H1 (cell line): ENCODE results near the gene SPATS2. TPM values are rescaled to one million over a fixed set of nuclear protein-coding genes. Genes with fewer than 3 reads are reported as not detected.

Experiments used
- EP300 ChIP-seq, 2 experiments: IDR thresholded peaks; 1 replicate in 1 of 2; 2 replicates in 1 of 2; pipeline ENCODE4 v1.6.1; 2011 to 2012; ENCODE audit warnings: low read depth in 2 of 2, low read length in 2 of 2, mild to moderate bottlenecking in 2 of 2, borderline replicate concordance in 1 of 2, inconsistent platforms in 1 of 2, moderate library complexity in 1 of 2
- SIN3A ChIP-seq, 2 experiments: IDR thresholded peaks in 1 of 2; conservative IDR thresholded peaks in 1 of 2; 2 replicates each; pipeline ENCODE4 v1.6.1; 2011 to 2012; ENCODE audit warnings: low read length in 2 of 2, improper control_type of control experiment in 1 of 2, low read depth in 1 of 2, mild to moderate bottlenecking in 1 of 2
- polyA plus RNA-seq, 7 experiments: library from polyadenylated mRNA; depleted of rRNA in 3 of 7; stranded (reverse) in 5 of 7; unstranded in 2 of 7; fragments of >200 nt in 5 of 7; fragments of 200-250 nt in 2 of 7; gene quantifications; 1 replicate in 5 of 7; 2 replicates in 1 of 7; 4 replicates in 1 of 7; pipeline versions ENCODE4 v1.2.1 to v1.2.3, GENCODE V29; 2011 to 2013; ENCODE audit warnings: missing spikeins in 2 of 7, mixed read lengths in 2 of 7
- total RNA-seq: library from RNA; stranded (reverse); fragmentation: NEBNext Ultra II Directional; extraction: Animal tissue kit (Norgen Biotek cat#: 25700); gene quantifications from 2 replicates; pipeline ENCODE4 v1.2.1, GENCODE V29; 2021
- TF ChIP-seq, protein P1 (sequence below), 3 experiments: IDR thresholded peaks; 1 replicate in 2 of 3; 2 replicates in 1 of 3; pipeline versions ENCODE4 v1.5.1 to v1.6.1; 2011; ENCODE audit warnings: low read length in 3 of 3, mild to moderate bottlenecking in 3 of 3, inconsistent platforms in 2 of 3, low read depth in 1 of 3, moderate library complexity in 1 of 3; ENCODE audit not compliant: insufficient read depth in 1 of 3; ENCODE audit errors: control extremely low read depth in 1 of 3
- TF ChIP-seq, protein P2 (sequence below): IDR thresholded peaks from 2 replicates; pipeline ENCODE4 v1.6.1; 2012; ENCODE audit warnings: inconsistent platforms

Gene SPATS2
- total and polyA plus RNA-seq, 2 of the 8 experiments (the other 6 are each of a cell fraction or from before 2014, with no cell fraction given), result 19.2 to 24.5 TPM

DNA sequence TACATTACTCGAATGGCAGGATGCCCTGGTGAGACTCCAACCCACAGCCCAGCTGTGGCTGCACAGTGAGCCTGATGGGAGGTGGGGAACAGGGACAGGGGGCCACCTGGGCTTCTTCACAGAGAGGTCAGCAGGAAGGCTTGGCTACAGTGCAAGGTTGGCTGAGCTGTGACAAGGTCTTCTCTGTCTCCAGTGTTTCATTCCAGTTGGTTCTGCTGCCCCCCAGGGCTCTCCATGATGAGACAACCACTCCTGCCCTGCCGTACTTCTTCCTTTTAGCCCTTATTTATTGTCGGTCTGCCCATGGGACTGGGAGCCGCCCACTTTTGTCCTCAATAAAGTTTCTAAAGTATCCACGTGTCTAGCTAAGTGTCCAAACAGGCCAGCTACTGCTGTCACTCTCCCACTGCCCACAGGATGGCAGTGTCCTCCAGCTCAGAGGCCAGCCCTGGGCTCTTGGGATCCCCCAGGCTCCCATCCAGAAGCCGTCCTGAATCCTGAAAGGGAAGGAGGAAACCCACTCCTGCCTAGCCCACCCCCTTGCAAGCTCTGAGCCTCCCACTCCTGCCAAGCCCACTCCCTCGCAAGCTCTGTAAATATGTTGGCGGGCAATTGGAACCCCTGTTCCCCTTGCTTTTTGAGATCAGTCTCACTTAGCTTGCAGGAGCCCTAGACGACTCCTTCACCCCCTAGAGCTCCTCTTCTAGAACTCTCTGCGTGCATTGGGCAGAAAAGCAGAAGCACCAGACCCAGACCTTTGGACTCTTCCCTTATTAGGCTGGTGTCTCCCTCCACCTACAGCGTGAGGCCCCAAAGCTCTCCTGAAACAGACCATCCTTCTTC lies 35.7 kb upstream of the SPATS2 start (continued):
- TF ChIP-seq, protein P1, sequence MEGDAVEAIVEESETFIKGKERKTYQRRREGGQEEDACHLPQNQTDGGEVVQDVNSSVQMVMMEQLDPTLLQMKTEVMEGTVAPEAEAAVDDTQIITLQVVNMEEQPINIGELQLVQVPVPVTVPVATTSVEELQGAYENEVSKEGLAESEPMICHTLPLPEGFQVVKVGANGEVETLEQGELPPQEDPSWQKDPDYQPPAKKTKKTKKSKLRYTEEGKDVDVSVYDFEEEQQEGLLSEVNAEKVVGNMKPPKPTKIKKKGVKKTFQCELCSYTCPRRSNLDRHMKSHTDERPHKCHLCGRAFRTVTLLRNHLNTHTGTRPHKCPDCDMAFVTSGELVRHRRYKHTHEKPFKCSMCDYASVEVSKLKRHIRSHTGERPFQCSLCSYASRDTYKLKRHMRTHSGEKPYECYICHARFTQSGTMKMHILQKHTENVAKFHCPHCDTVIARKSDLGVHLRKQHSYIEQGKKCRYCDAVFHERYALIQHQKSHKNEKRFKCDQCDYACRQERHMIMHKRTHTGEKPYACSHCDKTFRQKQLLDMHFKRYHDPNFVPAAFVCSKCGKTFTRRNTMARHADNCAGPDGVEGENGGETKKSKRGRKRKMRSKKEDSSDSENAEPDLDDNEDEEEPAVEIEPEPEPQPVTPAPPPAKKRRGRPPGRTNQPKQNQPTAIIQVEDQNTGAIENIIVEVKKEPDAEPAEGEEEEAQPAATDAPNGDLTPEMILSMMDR (IDR thresholded peaks at IDR 0.05; ENCODE audit: control extremely low read depth in 1 of 3, insufficient read depth in 1 of 3, low read depth in 1 of 3, low read length in 3 of 3), result peak; percentile 86 to 89 (median 88)
- TF ChIP-seq SIN3A (conservative IDR thresholded peaks at IDR 0.05 in 1 of 2, IDR thresholded peaks at IDR 0.05 in 1 of 2; ENCODE audit: low read depth in 1 of 2, low read length in 2 of 2), result peak in 1 of 2 experiments; percentile 74; a peak in 1 of 4 replicates
- TF ChIP-seq, protein P2, sequence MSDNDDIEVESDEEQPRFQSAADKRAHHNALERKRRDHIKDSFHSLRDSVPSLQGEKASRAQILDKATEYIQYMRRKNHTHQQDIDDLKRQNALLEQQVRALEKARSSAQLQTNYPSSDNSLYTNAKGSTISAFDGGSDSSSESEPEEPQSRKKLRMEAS, result peak; percentile 44; the same call in 1 of the 2 replicates
- no peak for TF ChIP-seq EP300 (IDR thresholded peaks at IDR 0.05; ENCODE audit: borderline replicate concordance in 1 of 2, low read depth in 2 of 2, low read length in 2 of 2)
